ENCODE results near the gene ORC4.

The ORC4 gene

DNA sequence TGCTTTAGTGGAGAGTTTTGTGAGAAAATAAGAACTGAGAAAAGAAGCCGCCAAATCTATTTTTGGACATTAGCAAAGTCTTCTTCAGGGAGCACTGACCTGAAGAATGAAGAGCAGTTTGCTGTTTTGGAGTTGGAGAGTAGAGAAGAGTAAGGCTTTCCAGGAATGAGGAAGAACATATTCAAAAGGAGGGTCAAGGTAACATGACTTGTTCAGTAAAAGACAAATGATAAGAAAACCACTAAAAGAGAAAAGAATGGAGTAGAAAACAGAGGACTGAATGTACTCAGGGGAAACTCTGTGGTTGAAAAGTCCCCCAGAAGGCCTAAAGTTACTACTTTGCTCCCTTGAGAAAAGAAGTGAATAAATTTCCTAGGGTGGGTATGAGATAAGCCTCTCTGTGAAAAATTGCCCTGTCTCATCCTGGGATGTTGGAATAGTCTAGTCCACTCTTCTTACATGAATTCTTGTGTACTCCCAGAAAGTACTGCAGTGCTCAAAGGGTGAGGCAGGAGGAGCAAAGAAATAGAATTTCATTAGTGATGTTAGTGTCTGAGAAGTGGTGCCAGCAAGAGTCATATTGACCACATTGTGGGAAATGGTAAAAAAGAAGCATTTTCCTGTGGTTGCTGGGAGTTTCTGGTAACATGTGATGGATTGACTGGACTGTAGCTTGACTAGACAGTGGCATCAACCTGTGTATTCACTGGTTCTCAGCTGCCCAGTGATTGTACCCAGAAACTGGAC, 28.1 kb upstream of the ORC4 start:
- WGBS (ENCODE audit: insufficient coverage), result 100% methylated on average over 1 of the region's 1 CpG
- ChIA-PET POLR2A (no interaction called here), CTCF (no interaction called here)
- DNase-seq, result peak in 2 of 3 donors; percentile 46 to 59
- no peak overlapping the region for H3K27ac ChIP-seq (ENCODE audit: insufficient read depth in 1 of 2, low read depth in 1 of 2, low read length in 2 of 2, poor library complexity in 1 of 2, severe bottlenecking in 2 of 2)
- H3K9me3 ChIP-seq (ENCODE audit: control extremely low read depth in 1 of 5, control insufficient read depth in 4 of 5, insufficient read depth in 2 of 5, low read depth in 1 of 5, low read length in 4 of 5), result peaks cover 0 to 3% (median 0%) of the 10 kb centered on the region in 5 experiments
- H3K4me3 ChIP-seq (ENCODE audit: control insufficient read depth in 1 of 7, extremely low read depth in 1 of 7, insufficient read depth in 4 of 7, low read depth in 2 of 7, low read length in 6 of 7), result no peak overlapping the region
- no peaks in the 10 kb centered on the region for H3K36me3 ChIP-seq (ENCODE audit: control insufficient read depth in 4 of 4, insufficient read depth in 4 of 4, low read length in 3 of 4)
- H3K4me1 ChIP-seq (ENCODE audit: control extremely low read depth in 1 of 4, control insufficient read depth in 4 of 4, insufficient read depth in 4 of 4, low read length in 3 of 4), result peaks cover 0 to 25% (median 4%) of the 10 kb centered on the region in 4 experiments
- no peaks in the 10 kb centered on the region for H3K27me3 ChIP-seq (replicated peaks in 2 of 5; ENCODE audit: control insufficient read depth in 4 of 5, insufficient read depth in 5 of 5, low read length in 4 of 5)

DNA sequence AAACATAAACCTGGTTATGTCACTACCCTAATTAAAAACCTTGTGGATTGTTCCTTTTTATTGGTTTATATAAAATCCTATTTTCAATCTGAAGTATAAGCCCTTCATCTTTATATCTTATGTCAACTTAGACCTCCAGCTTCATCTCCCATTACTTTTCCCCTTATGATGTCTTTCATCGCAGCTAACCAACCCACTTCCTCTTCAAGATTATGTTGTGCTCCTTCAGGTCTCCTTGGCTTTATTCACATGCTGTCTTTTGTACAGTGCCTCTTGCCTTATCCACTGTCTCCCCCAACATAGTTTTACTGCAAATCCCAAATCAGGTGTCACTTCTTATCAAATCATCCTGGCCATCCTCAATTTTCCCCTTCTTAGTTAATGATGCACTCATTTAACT, 26.3 kb upstream of the ORC4 start:
- no peaks in the 10 kb centered on the region for H3K36me3 ChIP-seq (ENCODE audit: control insufficient read depth in 4 of 4, insufficient read depth in 4 of 4, low read length in 3 of 4)
- WGBS (ENCODE audit: insufficient coverage), result 18% methylated on average over 1 of the region's 1 CpG
- peaks cover 0 to 25% (median 4%) of the 10 kb centered on the region in 4 experiments for H3K4me1 ChIP-seq (ENCODE audit: control extremely low read depth in 1 of 4, control insufficient read depth in 4 of 4, insufficient read depth in 4 of 4, low read length in 3 of 4)
- ChIA-PET CTCF (no interaction called here), POLR2A (no interaction called here)
- H3K27me3 ChIP-seq (replicated peaks in 2 of 5; ENCODE audit: control insufficient read depth in 4 of 5, insufficient read depth in 5 of 5, low read length in 4 of 5), result no peaks in the 10 kb centered on the region
- peak in 2 of 3 donors; percentile 14 to 28 for DNase-seq
- H3K9me3 ChIP-seq (ENCODE audit: control extremely low read depth in 1 of 5, control insufficient read depth in 4 of 5, insufficient read depth in 2 of 5, low read depth in 1 of 5, low read length in 4 of 5), result no peaks in the 10 kb centered on the region
- H3K4me3 ChIP-seq (ENCODE audit: control insufficient read depth in 1 of 7, extremely low read depth in 1 of 7, insufficient read depth in 4 of 7, low read depth in 2 of 7, low read length in 6 of 7), result no peak overlapping the region
- no peak overlapping the region for H3K27ac ChIP-seq (ENCODE audit: insufficient read depth in 1 of 2, low read depth in 1 of 2, low read length in 2 of 2, poor library complexity in 1 of 2, severe bottlenecking in 2 of 2)

DNA sequence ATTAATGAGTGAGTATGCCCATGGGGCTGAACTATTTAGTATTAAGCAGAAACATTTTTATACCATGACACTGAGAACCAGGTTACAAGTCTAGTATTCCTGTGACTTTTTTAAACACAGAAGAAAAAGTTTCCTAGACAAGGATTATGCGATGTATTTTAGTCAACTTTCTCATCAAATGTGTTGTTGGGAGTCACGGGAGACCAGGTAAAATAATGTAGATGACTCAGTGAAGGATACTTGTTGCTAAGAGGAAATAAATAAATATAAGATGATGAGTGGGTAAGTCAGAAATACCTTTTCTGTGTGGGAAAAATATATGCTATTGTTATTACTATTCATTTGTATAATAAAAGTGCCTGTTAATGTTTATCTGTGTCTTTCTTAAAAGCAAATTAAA, 23.8 kb upstream of the ORC4 start:
- H3K27me3 ChIP-seq (replicated peaks in 2 of 5; ENCODE audit: control insufficient read depth in 4 of 5, insufficient read depth in 5 of 5, low read length in 4 of 5), result no peaks in the 10 kb centered on the region
- no peak for DNase-seq
- peaks cover 0 to 23% (median 4%) of the 10 kb centered on the region in 4 experiments for H3K4me1 ChIP-seq (ENCODE audit: control extremely low read depth in 1 of 4, control insufficient read depth in 4 of 4, insufficient read depth in 4 of 4, low read length in 3 of 4)
- no peaks in the 10 kb centered on the region for H3K9me3 ChIP-seq (ENCODE audit: control extremely low read depth in 1 of 5, control insufficient read depth in 4 of 5, insufficient read depth in 2 of 5, low read depth in 1 of 5, low read length in 4 of 5)
- ChIA-PET CTCF (no interaction called here), POLR2A (no interaction called here)
- WGBS (ENCODE audit: insufficient coverage), result no CpG with 5 or more reads among the region's 2 CpGs
- H3K4me3 ChIP-seq (ENCODE audit: control insufficient read depth in 1 of 7, extremely low read depth in 1 of 7, insufficient read depth in 4 of 7, low read depth in 2 of 7, low read length in 6 of 7), result no peak overlapping the region
- no peak overlapping the region for H3K27ac ChIP-seq (ENCODE audit: insufficient read depth in 1 of 2, low read depth in 1 of 2, low read length in 2 of 2, poor library complexity in 1 of 2, severe bottlenecking in 2 of 2)
- peaks cover 3 to 7% (median 5%) of the 10 kb centered on the region in 4 experiments for H3K36me3 ChIP-seq (ENCODE audit: control insufficient read depth in 4 of 4, insufficient read depth in 4 of 4, low read length in 3 of 4)

DNA sequence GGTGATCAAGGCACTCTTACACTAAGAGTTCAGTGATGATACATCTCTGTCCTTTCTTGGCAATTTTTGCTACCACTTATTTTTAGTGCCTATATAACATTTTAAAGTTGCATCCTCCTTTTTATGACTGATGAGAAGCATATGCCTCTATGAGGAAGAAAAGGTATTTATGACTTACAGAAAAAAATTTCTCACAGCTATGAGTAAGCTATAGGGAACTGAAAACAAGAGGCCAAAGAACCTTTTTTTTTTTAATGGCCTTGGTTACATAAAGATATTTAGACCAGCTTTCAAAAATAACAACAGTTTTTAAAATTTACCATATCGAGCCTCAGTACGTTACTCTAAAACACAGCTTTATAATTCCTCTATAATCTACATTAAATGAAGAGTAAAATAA, 21.7 kb upstream of the ORC4 start:
- DNase-seq, result no peak
- ChIA-PET CTCF (interaction anchor here (0.6 to 0.9 kb wide), 2 partner anchors 10 to 88 kb away, joined by 3 read pairs; no protein-coding TSS in a partner anchor), POLR2A (no interaction called here)
- H3K4me3 ChIP-seq (ENCODE audit: control insufficient read depth in 1 of 7, extremely low read depth in 1 of 7, insufficient read depth in 4 of 7, low read depth in 2 of 7, low read length in 6 of 7), result no peak overlapping the region
- H3K9me3 ChIP-seq (ENCODE audit: control extremely low read depth in 1 of 5, control insufficient read depth in 4 of 5, insufficient read depth in 2 of 5, low read depth in 1 of 5, low read length in 4 of 5), result no peaks in the 10 kb centered on the region
- no CpG with 5 or more reads among the region's 2 CpGs for WGBS (ENCODE audit: insufficient coverage)
- peaks cover 0 to 7% (median 2%) of the 10 kb centered on the region in 4 experiments for H3K4me1 ChIP-seq (ENCODE audit: control extremely low read depth in 1 of 4, control insufficient read depth in 4 of 4, insufficient read depth in 4 of 4, low read length in 3 of 4)
- H3K27ac ChIP-seq (ENCODE audit: insufficient read depth in 1 of 2, low read depth in 1 of 2, low read length in 2 of 2, poor library complexity in 1 of 2, severe bottlenecking in 2 of 2), result no peak overlapping the region
- no peaks in the 10 kb centered on the region for H3K27me3 ChIP-seq (replicated peaks in 2 of 5; ENCODE audit: control insufficient read depth in 4 of 5, insufficient read depth in 5 of 5, low read length in 4 of 5)
- peaks cover 3 to 7% (median 5%) of the 10 kb centered on the region in 4 experiments for H3K36me3 ChIP-seq (ENCODE audit: control insufficient read depth in 4 of 4, insufficient read depth in 4 of 4, low read length in 3 of 4)

DNA sequence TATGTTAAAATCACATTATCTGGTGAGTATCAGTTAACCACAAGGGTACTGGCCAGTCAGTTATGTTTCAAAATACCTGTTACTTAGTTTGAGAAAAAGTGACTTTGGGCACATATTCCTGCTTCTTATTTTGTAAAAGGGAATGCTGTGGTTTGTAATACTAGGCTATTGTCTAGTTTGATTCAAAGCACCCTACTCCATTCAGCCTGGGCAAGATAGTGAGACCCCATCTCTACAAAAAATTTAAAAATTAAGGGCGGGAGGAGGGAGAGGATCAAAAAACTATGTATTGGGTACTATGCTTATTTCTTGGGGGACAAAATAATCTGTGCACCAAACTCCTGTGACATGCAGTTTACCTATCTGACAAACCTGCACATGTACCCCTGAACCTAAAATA, 19.2 kb upstream of the ORC4 start:
- CTCF ChIA-PET, result interaction anchor here (1.1 kb wide), 1 partner anchor 469 kb away, joined by 3 read pairs; no protein-coding TSS in a partner anchor
- H3K27ac ChIP-seq (ENCODE audit: insufficient read depth in 1 of 2, low read depth in 1 of 2, low read length in 2 of 2, poor library complexity in 1 of 2, severe bottlenecking in 2 of 2), result no peak overlapping the region
- WGBS (ENCODE audit: insufficient coverage), result no CpG with 5 or more reads among the region's 1 CpG
- H3K4me1 ChIP-seq (ENCODE audit: control extremely low read depth in 1 of 4, control insufficient read depth in 4 of 4, insufficient read depth in 4 of 4, low read length in 3 of 4), result peaks cover 0 to 4% (median 0%) of the 10 kb centered on the region in 4 experiments
- POLR2A ChIA-PET, result no interaction called here
- H3K27me3 ChIP-seq (replicated peaks in 2 of 5; ENCODE audit: control insufficient read depth in 4 of 5, insufficient read depth in 5 of 5, low read length in 4 of 5), result no peaks in the 10 kb centered on the region
- no peak for DNase-seq
- no peak overlapping the region for H3K4me3 ChIP-seq (ENCODE audit: control insufficient read depth in 1 of 7, extremely low read depth in 1 of 7, insufficient read depth in 4 of 7, low read depth in 2 of 7, low read length in 6 of 7)
- H3K36me3 ChIP-seq (ENCODE audit: control insufficient read depth in 4 of 4, insufficient read depth in 4 of 4, low read length in 3 of 4), result peaks cover 3 to 7% (median 5%) of the 10 kb centered on the region in 4 experiments
- no peaks in the 10 kb centered on the region for H3K9me3 ChIP-seq (ENCODE audit: control extremely low read depth in 1 of 5, control insufficient read depth in 4 of 5, insufficient read depth in 2 of 5, low read depth in 1 of 5, low read length in 4 of 5)

DNA sequence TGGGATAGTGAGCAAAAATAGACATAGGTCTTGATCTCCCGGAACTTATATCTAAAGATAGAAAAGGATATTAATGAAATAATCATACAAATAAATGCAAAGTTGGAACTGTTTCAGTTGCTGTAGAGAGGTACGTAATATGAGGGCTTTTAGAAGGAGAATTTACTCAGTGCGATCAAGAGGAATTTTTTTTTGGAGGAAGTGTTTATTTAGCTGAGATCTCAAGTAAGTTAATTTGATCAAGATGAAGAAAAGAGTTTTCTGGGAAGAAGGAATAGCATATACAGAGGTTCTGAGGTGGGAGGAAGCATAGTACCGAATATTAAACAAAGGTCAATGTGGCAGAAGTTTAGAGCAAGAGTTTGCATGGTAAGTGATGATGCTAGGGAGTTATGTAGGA, 11.7 kb upstream of the ORC4 start:
- no peaks in the 10 kb centered on the region for H3K9me3 ChIP-seq (ENCODE audit: control extremely low read depth in 1 of 5, control insufficient read depth in 4 of 5, insufficient read depth in 2 of 5, low read depth in 1 of 5, low read length in 4 of 5)
- no peaks in the 10 kb centered on the region for H3K4me1 ChIP-seq (ENCODE audit: control extremely low read depth in 1 of 4, control insufficient read depth in 4 of 4, insufficient read depth in 4 of 4, low read length in 3 of 4)
- POLR2A ChIA-PET, result no interaction called here
- WGBS (ENCODE audit: insufficient coverage), result 100% methylated on average over 3 of the region's 4 CpGs
- CTCF ChIA-PET, result interaction anchor here (1.0 to 2.0 kb wide), 2 partner anchors 10 to 14 kb away, joined by 3 to 6 read pairs; no protein-coding TSS in a partner anchor
- H3K4me3 ChIP-seq (ENCODE audit: control insufficient read depth in 1 of 7, extremely low read depth in 1 of 7, insufficient read depth in 4 of 7, low read depth in 2 of 7, low read length in 6 of 7), result no peak overlapping the region
- no peak overlapping the region for H3K27ac ChIP-seq (ENCODE audit: insufficient read depth in 1 of 2, low read depth in 1 of 2, low read length in 2 of 2, poor library complexity in 1 of 2, severe bottlenecking in 2 of 2)
- DNase-seq, result no peak
- H3K36me3 ChIP-seq (ENCODE audit: control insufficient read depth in 4 of 4, insufficient read depth in 4 of 4, low read length in 3 of 4), result peaks cover 0 to 3% (median 0%) of the 10 kb centered on the region in 4 experiments
- H3K27me3 ChIP-seq (replicated peaks in 2 of 5; ENCODE audit: control insufficient read depth in 4 of 5, insufficient read depth in 5 of 5, low read length in 4 of 5), result no peaks in the 10 kb centered on the region

DNA sequence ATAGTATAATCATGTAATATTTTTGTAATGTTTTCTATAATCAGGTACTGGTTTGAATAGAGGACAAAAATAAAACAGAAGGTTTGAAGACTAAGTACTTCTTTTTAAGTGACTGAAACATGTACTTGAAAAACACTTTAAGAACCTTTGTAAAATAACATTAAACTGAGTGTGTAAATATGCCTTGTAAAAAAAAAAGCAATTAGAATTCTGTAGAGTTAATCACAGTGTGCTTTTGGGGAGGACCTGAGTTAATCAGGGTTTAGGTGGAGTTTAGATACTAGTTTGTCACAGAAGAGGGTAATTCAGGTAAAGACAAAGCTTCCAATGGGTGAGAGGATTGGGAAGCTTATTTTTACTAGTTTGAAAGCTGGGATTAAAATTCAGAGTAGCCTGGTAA, 10.6 kb upstream of the ORC4 start:
- H3K27ac ChIP-seq (ENCODE audit: insufficient read depth in 1 of 2, low read depth in 1 of 2, low read length in 2 of 2, poor library complexity in 1 of 2, severe bottlenecking in 2 of 2), result no peak overlapping the region
- no peaks in the 10 kb centered on the region for H3K9me3 ChIP-seq (ENCODE audit: control extremely low read depth in 1 of 5, control insufficient read depth in 4 of 5, insufficient read depth in 2 of 5, low read depth in 1 of 5, low read length in 4 of 5)
- ChIA-PET CTCF (interaction anchor here (1.0 kb wide), 1 partner anchor 13 kb away, joined by 3 read pairs; no protein-coding TSS in a partner anchor), POLR2A (no interaction called here)
- H3K4me1 ChIP-seq (ENCODE audit: control extremely low read depth in 1 of 4, control insufficient read depth in 4 of 4, insufficient read depth in 4 of 4, low read length in 3 of 4), result no peaks in the 10 kb centered on the region
- H3K4me3 ChIP-seq (ENCODE audit: control insufficient read depth in 1 of 7, extremely low read depth in 1 of 7, insufficient read depth in 4 of 7, low read depth in 2 of 7, low read length in 6 of 7), result no peak overlapping the region
- DNase-seq, result no peak
- peaks cover 0 to 3% (median 0%) of the 10 kb centered on the region in 4 experiments for H3K36me3 ChIP-seq (ENCODE audit: control insufficient read depth in 4 of 4, insufficient read depth in 4 of 4, low read length in 3 of 4)
- no peaks in the 10 kb centered on the region for H3K27me3 ChIP-seq (replicated peaks in 2 of 5; ENCODE audit: control insufficient read depth in 4 of 5, insufficient read depth in 5 of 5, low read length in 4 of 5)

All from common myeloid progenitor, CD34-positive (primary cell).